ENCODE data around the gene GNS.
A peak's percentile ranks its signal among the peaks of the same experiment; 100 is the strongest.

Gene GNS

DNA sequence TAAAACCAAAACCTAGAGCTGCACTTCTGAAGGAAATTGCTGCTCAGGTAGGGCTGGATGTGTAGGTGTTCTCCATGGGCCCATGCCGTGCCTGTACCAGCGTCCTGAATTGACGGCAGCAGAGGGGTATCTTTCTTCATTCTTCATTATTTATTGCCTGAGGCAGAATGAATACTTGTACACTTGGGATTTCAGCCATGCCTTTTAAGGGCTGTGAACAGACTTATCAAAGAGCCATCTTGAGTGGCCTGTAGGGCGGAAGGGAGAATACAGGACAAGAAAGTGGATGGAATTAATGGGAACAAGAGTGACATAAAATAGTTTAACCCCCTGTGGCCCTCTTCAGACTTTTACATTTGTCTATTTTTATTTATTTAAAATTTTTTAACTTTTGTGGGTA is 87.5 kb downstream of the GNS start:
- DNase-seq: no peak

- peak; percentile 32 for DNase-seq
These were observed 88.1 kb downstream of the GNS start for GRCh38 chr12:64670919-64671639.

DNA sequence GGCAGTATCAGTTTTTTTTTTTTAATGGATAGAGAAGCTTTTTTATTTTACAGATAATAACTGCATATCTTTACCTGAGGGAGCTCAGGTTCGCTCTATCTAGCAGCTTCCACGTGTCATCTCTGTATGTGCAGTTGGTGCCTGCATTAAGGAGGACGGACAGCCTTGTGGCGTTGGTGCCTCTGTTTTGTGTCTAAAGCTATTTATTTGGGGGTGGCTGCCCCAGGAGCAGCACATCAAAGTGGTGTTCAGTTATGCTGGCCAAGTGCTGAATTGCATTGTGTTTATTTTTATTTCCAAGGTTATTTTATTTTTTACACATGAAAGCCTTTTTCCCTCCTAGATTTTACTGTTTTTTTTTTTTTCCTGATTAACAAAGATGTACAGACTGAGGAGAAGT is 89.2 kb downstream of the GNS start:
- no peak for DNase-seq

DNA sequence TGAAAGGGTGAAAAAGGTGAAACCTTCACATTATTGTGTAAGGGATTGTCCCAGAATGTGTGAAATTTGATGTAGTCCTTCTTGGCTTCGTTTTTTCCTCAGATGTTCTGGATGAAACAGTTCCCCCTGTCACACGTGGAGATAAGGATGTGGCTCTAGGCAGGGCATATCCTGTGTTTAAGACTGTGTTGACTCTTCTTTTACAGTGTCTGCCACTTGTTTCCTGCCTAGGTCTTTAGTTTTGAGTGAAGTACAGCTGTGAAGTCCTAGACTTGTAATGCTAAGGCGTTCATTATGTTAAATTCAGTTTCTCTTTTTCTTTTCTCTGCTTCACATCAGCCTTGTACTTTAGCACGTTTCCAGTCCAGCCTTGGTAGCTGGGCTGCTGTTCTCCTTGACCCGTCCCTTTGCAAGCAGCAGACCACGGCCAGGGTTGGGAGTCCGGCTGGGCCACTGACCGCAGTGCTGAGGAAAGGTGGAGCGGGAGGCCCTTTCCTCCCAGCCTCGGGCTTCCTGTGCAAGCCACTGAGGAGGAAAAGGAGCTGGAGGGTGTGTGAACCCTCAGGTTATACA is 89.8 kb downstream of the GNS start:
- DNase-seq: no peak

GRCh38 chr12:64667793-64668192 is 91.4 kb downstream of the GNS start:
- DNase-seq: no peak

DNA sequence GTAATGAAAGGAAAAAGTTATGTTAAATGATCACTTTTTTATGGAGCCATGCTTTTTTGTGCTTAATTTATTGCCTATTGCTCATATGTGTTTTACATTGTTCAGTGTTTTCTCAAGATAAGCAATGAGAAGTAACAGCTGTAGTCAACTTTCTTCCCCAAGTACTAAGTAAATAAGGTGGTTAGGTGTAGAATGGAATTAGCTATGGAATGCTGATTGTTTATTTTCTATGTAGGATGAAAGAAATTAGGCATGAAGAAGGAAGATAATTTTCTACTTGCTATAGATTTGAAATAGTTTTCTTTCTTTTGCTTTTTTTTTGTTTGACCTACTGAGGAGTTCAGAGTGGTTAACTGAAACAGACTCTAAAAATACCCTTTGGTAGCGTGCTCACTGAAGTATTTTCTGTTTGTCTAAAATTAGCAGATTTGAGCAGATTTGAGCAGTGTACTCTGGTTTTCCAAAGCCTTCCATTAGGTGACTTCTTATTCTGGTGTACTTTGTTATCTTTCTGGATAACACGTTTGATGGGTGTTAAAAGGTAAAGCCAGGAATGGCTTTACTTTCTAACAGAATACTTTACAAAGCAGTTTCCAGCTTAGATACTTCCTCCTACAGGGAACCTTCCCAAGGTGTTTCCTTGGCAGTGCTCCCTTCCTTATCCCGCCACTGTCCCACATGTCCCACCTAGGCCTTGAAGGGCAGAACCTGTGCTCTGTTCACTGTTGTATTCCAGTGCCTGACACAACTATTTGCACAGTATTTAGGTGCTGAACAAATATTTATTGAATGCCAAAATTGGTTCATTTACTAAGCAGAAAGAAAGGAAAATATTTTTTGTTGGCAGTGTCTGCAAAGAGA is 92.9 kb downstream of the GNS start:
- no peak for DNase-seq

GRCh38 chr12:64665514-64665913 is 93.7 kb downstream of the GNS start:
- no peak for DNase-seq

All from fibroblast of upper back skin (primary cell).